Measurements from ENCODE around the gene IQSEC2.

DNA sequence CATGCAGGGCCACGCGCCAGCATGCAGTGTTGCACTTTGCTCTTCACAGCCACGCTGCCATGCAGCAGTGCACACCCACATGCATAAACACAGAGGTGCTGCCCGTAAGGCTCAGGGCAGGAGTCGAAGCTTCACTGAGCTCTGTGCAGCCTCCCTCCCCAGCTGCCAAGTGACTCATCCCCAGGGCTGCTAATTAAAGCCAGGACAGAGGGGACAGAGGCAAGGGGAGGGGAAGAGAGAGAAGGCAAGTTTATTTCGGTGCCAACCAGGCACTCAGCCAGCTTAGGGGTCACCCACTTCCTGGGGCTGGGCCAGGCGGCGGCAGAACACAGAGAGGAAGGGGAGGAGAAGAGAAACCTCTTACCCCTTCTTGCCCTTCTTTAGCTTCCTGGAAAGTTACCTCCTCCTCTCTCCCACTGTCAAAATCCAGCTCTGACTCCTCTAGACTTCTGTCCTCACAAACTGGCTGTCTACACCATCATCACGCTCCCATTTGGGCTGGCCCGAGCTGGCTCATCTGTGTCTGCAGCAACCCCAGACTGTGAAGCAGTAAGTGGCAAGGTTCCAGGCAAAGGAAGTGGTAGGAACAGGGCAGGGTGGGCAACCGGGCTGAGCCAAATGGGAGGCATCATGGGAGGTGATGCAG lies 6.2 kb upstream of the IQSEC2 start:
- TF ChIP-seq EZH2phosphoT487 (IDR thresholded peaks at IDR 0.05; ENCODE audit: insufficient read depth, low read depth), result no peak
- no peak for TF ChIP-seq EZH2 (IDR thresholded peaks at IDR 0.05; ENCODE audit: insufficient read depth, poor library complexity, severe bottlenecking)
